Measurements from ENCODE around the gene ERVK3-1. TPM values are rescaled to one million over a fixed set of nuclear protein-coding genes. Genes with fewer than 3 reads are reported as not detected.

The ERVK3-1 gene
- total and polyA plus RNA-seq, 2 of the 8 experiments (the other 6 are each of a cell fraction or from before 2014, with no cell fraction given), result 29.9 to 31.5 TPM

GRCh38 chr19:58305065-58305931 lies at the start of gene ERVK3-1 (continued):
- TF ChIP-seq, protein P1, sequence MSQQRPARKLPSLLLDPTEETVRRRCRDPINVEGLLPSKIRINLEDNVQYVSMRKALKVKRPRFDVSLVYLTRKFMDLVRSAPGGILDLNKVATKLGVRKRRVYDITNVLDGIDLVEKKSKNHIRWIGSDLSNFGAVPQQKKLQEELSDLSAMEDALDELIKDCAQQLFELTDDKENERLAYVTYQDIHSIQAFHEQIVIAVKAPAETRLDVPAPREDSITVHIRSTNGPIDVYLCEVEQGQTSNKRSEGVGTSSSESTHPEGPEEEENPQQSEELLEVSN (IDR thresholded peaks at IDR 0.05), result no peak; the same call in 1 of the 2 replicates
- TF ChIP-seq ZNF274 (IDR thresholded peaks at IDR 0.05; ENCODE audit: borderline replicate concordance, extremely low read depth, low read length) (no peak), TEAD4 (IDR thresholded peaks at IDR 0.05; ENCODE audit: low read depth, low read length) (no peak), EP300 (IDR thresholded peaks at IDR 0.05; ENCODE audit: borderline replicate concordance in 1 of 2, low read depth in 2 of 2, low read length in 2 of 2) (0 out of 3 replicates have a peak, but pooled peaks of 1 of the 2 experiments have one; percentile 40), EGR1 (IDR thresholded peaks at IDR 0.05; ENCODE audit: borderline replicate concordance, low read depth, low read length) (peak; percentile 44; the same call in 1 of the 2 replicates), TAF1 (IDR thresholded peaks at IDR 0.05; ENCODE audit: low read depth, low read length) (peak; percentile 89), RNF2 (IDR thresholded peaks at IDR 0.05; ENCODE audit: borderline replicate concordance, low read depth, low read length, missing control alignments, poor library complexity, severe bottlenecking) (no peak), YY1 (IDR thresholded peaks at IDR 0.05; ENCODE audit: low read depth, low read length) (peak; percentile 83; the same call in 1 of the 2 replicates), TCF12 (IDR thresholded peaks at IDR 0.05; ENCODE audit: low read depth, low read length) (no peak), RFX5 (IDR thresholded peaks at IDR 0.05; ENCODE audit: borderline replicate concordance, low read depth, low read length) (no peak), SIN3A (conservative IDR thresholded peaks at IDR 0.05 in 1 of 2, IDR thresholded peaks at IDR 0.05 in 1 of 2; ENCODE audit: low read depth in 1 of 2, low read length in 2 of 2) (peak; percentile 55 to 78; a peak in 2 of 4 replicates)
